AG09309 (cell line): ENCODE measurements around the gene CTNNB1.
"Not testable (repeated sequence)": the region's sequence is repeated elsewhere in the genome, so short reads cannot be mapped to it uniquely, and the experiment has no call there.

Experiments
- DNase-seq: peaks from one replicate; pipeline ENCODE4 v3.0.0-alpha.2; 2010; ENCODE audit warnings: low read depth
- H3K4me3 ChIP-seq: 2 replicates; pipeline ENCODE4 v1.5.1; 2011; ENCODE audit warnings: mild to moderate bottlenecking, low read depth, low read length, moderate library complexity; ENCODE audit not compliant: control insufficient read depth
- CTCF ChIP-seq: IDR thresholded peaks from 2 replicates; pipeline ENCODE4 v1.5.1; 2011; ENCODE audit warnings: mild to moderate bottlenecking, low read depth, low read length, inconsistent platforms; ENCODE audit not compliant: insufficient read depth, control insufficient read depth; ENCODE audit errors: missing control alignments

The CTNNB1 gene

GRCh38 chr3:41267975-41268640, 68.8 kb downstream of the CTNNB1 start:
- no peak for TF ChIP-seq CTCF
- no peak overlapping the region for H3K4me3 ChIP-seq

GRCh38 chr3:41272667-41273066, 73.4 kb downstream of the CTNNB1 start:
- no peak for TF ChIP-seq CTCF
- H3K4me3 ChIP-seq = no peak overlapping the region
- DNase-seq = no peak

More at GRCh38 chr3:41267975-41268640, 68.8 kb downstream of the CTNNB1 start:
- DNase-seq = peak; percentile 78

GRCh38 chr3:41274944-41275668, 75.8 kb downstream of the CTNNB1 start:
- TF ChIP-seq CTCF = no peak
- no peak for DNase-seq
- H3K4me3 ChIP-seq = no peak overlapping the region

- no peak for DNase-seq
- TF ChIP-seq CTCF = no peak
- no peak overlapping the region for H3K4me3 ChIP-seq
These were observed 76.9 kb downstream of the CTNNB1 start for GRCh38 chr3:41276191-41276590.

GRCh38 chr3:41277790-41278465, 78.6 kb downstream of the CTNNB1 start:
- TF ChIP-seq CTCF = no peak
- no peak for DNase-seq

GRCh38 chr3:41284934-41285333, 85.6 kb downstream of the CTNNB1 start:
- not testable (repeated sequence) for H3K4me3 ChIP-seq, DNase-seq

More at GRCh38 chr3:41277790-41278465, 78.6 kb downstream of the CTNNB1 start:
- H3K4me3 ChIP-seq = no peak overlapping the region

- DNase-seq = no peak
- H3K4me3 ChIP-seq = no peak overlapping the region
- peak; percentile 25 for TF ChIP-seq CTCF
These were observed 87.0 kb downstream of the CTNNB1 start for GRCh38 chr3:41286305-41286704.
